GM18508 (cell line): Measurements from ENCODE around the gene REV3L.
"Not testable (repeated sequence)": the region's sequence is repeated elsewhere in the genome, so short reads cannot be mapped to it uniquely, and the experiment has no call there.

ENCODE experiments used
- ATAC-seq: cut with Tn5 transposase; IDR thresholded peaks from one replicate; pipeline ENCODE4 v1.9.1; 2021; ENCODE audit warnings: moderate number of reproducible peaks; ENCODE audit not compliant: insufficient read depth, unreplicated experiment

Gene REV3L

GRCh38 chr6:111502154-111502553 lies 19.1 kb upstream of the REV3L start:
- ATAC-seq, result no peak

- no peak for ATAC-seq
Observed at GRCh38 chr6:111499269-111499793, 16.3 kb upstream of the REV3L start.

GRCh38 chr6:111494951-111495635 lies 12.1 kb upstream of the REV3L start:
- no peak for ATAC-seq

- no peak for ATAC-seq
Observed at GRCh38 chr6:111492499-111492898, 9.5 kb upstream of the REV3L start.

- ATAC-seq, result no peak
Observed at GRCh38 chr6:111490067-111490466, 7.0 kb upstream of the REV3L start.

GRCh38 chr6:111487661-111488060 lies 4.6 kb upstream of the REV3L start:
- peak; percentile 35 for ATAC-seq

GRCh38 chr6:111486921-111487320 lies 3.9 kb upstream of the REV3L start:
- ATAC-seq, result no peak

GRCh38 chr6:111486475-111486874 lies 3.5 kb upstream of the REV3L start:
- ATAC-seq, result no peak

GRCh38 chr6:111485342-111485741 lies 2.3 kb upstream of the REV3L start:
- no peak for ATAC-seq

- no peak for ATAC-seq
Observed at GRCh38 chr6:111484633-111484930, 1.6 kb upstream of the REV3L start.

GRCh38 chr6:111483736-111484632 lies 966 bp upstream of the REV3L start:
- ATAC-seq, result peak; percentile 20

GRCh38 chr6:111482188-111482958 lies 645 bp downstream of the REV3L start:
- no peak for ATAC-seq

- ATAC-seq, result no peak
Observed at GRCh38 chr6:111481836-111482187, 1.2 kb downstream of the REV3L start.

GRCh38 chr6:111480988-111481822 lies 1.8 kb downstream of the REV3L start:
- no peak for ATAC-seq

- ATAC-seq, result no peak
Observed at GRCh38 chr6:111478749-111479148, 4.3 kb downstream of the REV3L start.

GRCh38 chr6:111478064-111478476 lies 4.9 kb downstream of the REV3L start:
- no peak for ATAC-seq

- no peak for ATAC-seq
Observed at GRCh38 chr6:111477481-111477938, 5.5 kb downstream of the REV3L start.

GRCh38 chr6:111476061-111476460 lies 7.0 kb downstream of the REV3L start:
- not testable (repeated sequence) for ATAC-seq

GRCh38 chr6:111474771-111475170 lies 8.2 kb downstream of the REV3L start:
- no peak for ATAC-seq

- ATAC-seq, result no peak
Observed at GRCh38 chr6:111474106-111474505, 8.9 kb downstream of the REV3L start.
